NCI-H1105 treated with DMSO at 0.1 percent for 48 hours (cell line): ENCODE results near the gene MATK.
"Not testable (repeated sequence)": the region's sequence is repeated elsewhere in the genome, so short reads cannot be mapped to it uniquely, and the experiment has no call there.

Experiments used
- DNase-seq: peaks from one replicate; lab custom pipeline; 2025; lab: John Stamatoyannopoulos, UW

MATK gene

GRCh38 chr19:3816148-3816547 lies 30.0 kb upstream of the MATK start:
- not testable (repeated sequence) for DNase-seq

- no peak for DNase-seq
Measured at GRCh38 chr19:3814648-3815047, 28.5 kb upstream of the MATK start.

- no peak for DNase-seq
Measured at GRCh38 chr19:3813473-3814392, 27.6 kb upstream of the MATK start.

GRCh38 chr19:3810708-3811355 lies 24.7 kb upstream of the MATK start:
- DNase-seq = no peak

GRCh38 chr19:3809881-3810707 lies 23.9 kb upstream of the MATK start:
- no peak for DNase-seq

- no peak for DNase-seq
Measured at GRCh38 chr19:3808420-3809143, 22.4 kb upstream of the MATK start.

GRCh38 chr19:3807574-3808354 lies 21.6 kb upstream of the MATK start:
- DNase-seq = no peak

GRCh38 chr19:3807131-3807480 lies 20.9 kb upstream of the MATK start:
- DNase-seq = no peak

GRCh38 chr19:3805859-3806258 lies 19.7 kb upstream of the MATK start:
- no peak for DNase-seq

- no peak for DNase-seq
Measured at GRCh38 chr19:3804429-3804828, 18.2 kb upstream of the MATK start.

- DNase-seq = no peak
Measured at GRCh38 chr19:3803986-3804385, 17.8 kb upstream of the MATK start.

GRCh38 chr19:3803114-3803888 lies 17.1 kb upstream of the MATK start:
- no peak for DNase-seq

GRCh38 chr19:3801412-3802096 lies 15.4 kb upstream of the MATK start:
- peak; percentile 76 for DNase-seq

- no peak for DNase-seq
Measured at GRCh38 chr19:3800996-3801395, 14.8 kb upstream of the MATK start.

- DNase-seq = no peak
Measured at GRCh38 chr19:3798137-3798536, 12.0 kb upstream of the MATK start.

GRCh38 chr19:3796358-3796757 lies 10.2 kb upstream of the MATK start:
- no peak for DNase-seq

GRCh38 chr19:3793799-3794198 lies 7.6 kb upstream of the MATK start:
- DNase-seq = no peak

GRCh38 chr19:3792114-3792513 lies 5.9 kb upstream of the MATK start:
- DNase-seq = no peak

GRCh38 chr19:3790941-3791340 lies 4.8 kb upstream of the MATK start:
- no peak for DNase-seq
